Liver (tissue), 9 donors: ENCODE results near the gene CUBN. TPM values are rescaled to one million over a fixed set of nuclear protein-coding genes. Genes with fewer than 3 reads are reported as not detected.

Experiments
- DNase-seq: peaks from one replicate; pipeline ENCODE4 v3.0.0-alpha.2; 2017; ENCODE audit warnings: low spot score
- H3K27ac ChIP-seq, 2 donors: one replicate each; pipeline ENCODE4 v1.7.0; 2013; ENCODE audit warnings: inconsistent platforms in 2 of 2, low read length in 2 of 2, control low read depth in 1 of 2, low read depth in 1 of 2, mild to moderate bottlenecking in 1 of 2
- H3K27me3 ChIP-seq, 4 donors: one replicate each; pipeline versions ENCODE4 v1.6.1 to v1.7.0; 2013; ENCODE audit warnings: low read length in 3 of 4, inconsistent platforms in 1 of 4, mild to moderate bottlenecking in 1 of 4, moderate library complexity in 1 of 4; ENCODE audit not compliant: control insufficient read depth in 4 of 4, insufficient read depth in 4 of 4
- H3K36me3 ChIP-seq, 4 donors: one replicate each; pipeline versions ENCODE4 v1.6.1 to v1.7.0; 2013; ENCODE audit warnings: low read length in 3 of 4, mild to moderate bottlenecking in 3 of 4, low read depth in 1 of 4, moderate library complexity in 1 of 4; ENCODE audit not compliant: control insufficient read depth in 4 of 4, insufficient read depth in 3 of 4
- H3K4me1 ChIP-seq, 4 donors: one replicate each; pipeline versions ENCODE4 v1.6.1 to v1.7.0; 2013; ENCODE audit warnings: low read length in 3 of 4, mild to moderate bottlenecking in 3 of 4, moderate library complexity in 1 of 4; ENCODE audit not compliant: control insufficient read depth in 4 of 4, insufficient read depth in 4 of 4
- H3K4me3 ChIP-seq, 3 donors: one replicate each; pipeline versions ENCODE4 v1.6.1 to v1.7.0; 2013; ENCODE audit warnings: low read length in 3 of 3, control low read depth in 1 of 3, low read depth in 1 of 3, mild to moderate bottlenecking in 1 of 3
- H3K9ac ChIP-seq, 2 donors: one replicate each; pipeline ENCODE4 v1.7.0; 2013; ENCODE audit warnings: low read length in 2 of 2, mild to moderate bottlenecking in 2 of 2, moderate library complexity in 2 of 2, control low read depth in 1 of 2, low read depth in 1 of 2
- H3K9me3 ChIP-seq, 4 donors: one replicate each; pipeline versions ENCODE4 v1.6.1 to v1.7.0; 2013; ENCODE audit warnings: low read length in 3 of 4; ENCODE audit not compliant: control insufficient read depth in 4 of 4
- EGR1 ChIP-seq, 2 donors: IDR thresholded peaks; 2 replicates each; pipeline ENCODE4 v1.6.1; 2016 to 2018; ENCODE audit warnings: antibody characterized with exemption in 2 of 2, low read depth in 2 of 2
- FOXA1 ChIP-seq: IDR thresholded peaks from 2 replicates; pipeline ENCODE4 v1.6.1; 2016; ENCODE audit warnings: antibody characterized with exemption
- FOXA2 ChIP-seq: IDR thresholded peaks from 2 replicates; pipeline ENCODE4 v1.6.1; 2016; ENCODE audit warnings: antibody characterized with exemption
- GABPA ChIP-seq, 2 donors: IDR thresholded peaks in 1 of 2; conservative IDR thresholded peaks in 1 of 2; 2 replicates each; pipeline ENCODE4 v1.6.1; 2016; ENCODE audit warnings: antibody characterized with exemption in 2 of 2, mild to moderate bottlenecking in 1 of 2, moderate library complexity in 1 of 2
- HNF4A ChIP-seq, 2 donors: conservative IDR thresholded peaks; 2 replicates each; pipeline ENCODE4 v1.6.1; 2016; ENCODE audit warnings: antibody characterized with exemption in 2 of 2, mild to moderate bottlenecking in 2 of 2
- HNF4G ChIP-seq: IDR thresholded peaks from 2 replicates; pipeline ENCODE4 v1.6.1; 2016; ENCODE audit warnings: antibody characterized with exemption
- JUND ChIP-seq, 2 donors: IDR thresholded peaks; 2 replicates each; pipeline ENCODE4 v1.6.1; 2016; ENCODE audit warnings: antibody characterized with exemption in 2 of 2
- NR2F2 ChIP-seq: IDR thresholded peaks from 2 replicates; pipeline ENCODE4 v1.6.1; 2016; ENCODE audit warnings: antibody characterized with exemption
- RAD21 ChIP-seq, 2 donors: IDR thresholded peaks; 2 replicates each; pipeline ENCODE4 v1.6.1; 2016; ENCODE audit warnings: antibody characterized with exemption in 2 of 2, mild to moderate bottlenecking in 2 of 2
- RXRA ChIP-seq, 2 donors: IDR thresholded peaks; 2 replicates each; pipeline ENCODE4 v1.6.1; 2017 to 2018; ENCODE audit warnings: antibody characterized with exemption in 2 of 2, mild to moderate bottlenecking in 1 of 2
- TAF1 ChIP-seq: conservative IDR thresholded peaks from 2 replicates; pipeline ENCODE4 v1.6.1; 2016; ENCODE audit warnings: antibody characterized with exemption, mild to moderate bottlenecking
- YY1 ChIP-seq: IDR thresholded peaks from 2 replicates; pipeline ENCODE4 v1.6.1; 2016; ENCODE audit warnings: antibody characterized with exemption, mild to moderate bottlenecking
- WGBS: extraction: QIAGEN DNeasy Blood & Tissue Kit; methylation state at CpG from one replicate; pipeline ENCODE4 v1.1.7; 2013; 5-methylcytosine and 5-hydroxymethylcytosine counted together
- polyA plus RNA-seq, 2 donors: library from polyadenylated mRNA; stranded (reverse) in 1 of 2; unstranded in 1 of 2; fragments of 200-250 nt in 1 of 2; fragments of >200 nt in 1 of 2; fragmentation: Nextera tagmentation in 1 of 2; extraction: Ambion mirVana in 1 of 2; gene quantifications; one replicate each; pipeline versions ENCODE4 v1.2.1 to v1.2.3, GENCODE V29; 2013 to 2015
- total RNA-seq, 2 donors: library from RNA; depleted of rRNA; stranded (reverse); fragments of >200 nt; gene quantifications; one replicate each; pipeline ENCODE4 v1.2.3, GENCODE V29; 2014
- TF ChIP-seq, protein P1 (sequence below): IDR thresholded peaks from 2 replicates; pipeline ENCODE4 v1.6.1; 2016; ENCODE audit warnings: antibody characterized with exemption
- TF ChIP-seq, protein P2 (sequence below): IDR thresholded peaks from 2 replicates; pipeline ENCODE4 v1.6.1; 2016; ENCODE audit warnings: antibody characterized with exemption
- TF ChIP-seq, protein P3 (sequence below): IDR thresholded peaks from 2 replicates; pipeline ENCODE4 v1.6.1; 2016; ENCODE audit warnings: antibody characterized with exemption
- TF ChIP-seq, protein P4 (sequence below): fragments of 150-350 bp; IDR thresholded peaks from 2 replicates; pipeline ENCODE4 v1.5.1; 2017; ENCODE audit warnings: improper control_type of control experiment, low read depth, low read length; ENCODE audit not compliant: missing input control
- TF ChIP-seq, protein P5 (sequence below): IDR thresholded peaks from 2 replicates; pipeline ENCODE4 v1.6.1; 2016; ENCODE audit warnings: antibody characterized with exemption, mild to moderate bottlenecking
- donor health status: healthy.
- donor health status: healthy.
- donor health status: healthy.
- donor health status: healthy.
- donor health status: healthy.

Gene CUBN
- total and polyA plus RNA-seq, 4 donors = 0.01 to 0.67 (median 0.30) TPM

DNA sequence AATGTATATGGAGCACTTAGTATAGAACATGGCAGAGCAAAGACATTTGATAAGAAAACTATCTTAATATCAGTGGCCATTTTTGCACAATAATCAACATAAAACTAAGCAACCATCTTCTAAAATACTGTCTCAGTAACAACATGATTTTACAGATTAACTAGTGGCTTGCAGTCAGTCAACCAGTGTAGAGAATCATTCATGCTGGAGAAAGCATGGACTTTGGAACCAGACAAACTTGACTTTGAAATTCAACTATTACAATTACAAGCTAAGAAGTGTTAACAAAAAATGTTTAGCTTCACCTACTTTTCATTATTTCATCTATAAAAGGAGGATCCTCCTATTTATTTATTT lies 27.7 kb downstream of the CUBN start:
- no peak for DNase-seq

DNA sequence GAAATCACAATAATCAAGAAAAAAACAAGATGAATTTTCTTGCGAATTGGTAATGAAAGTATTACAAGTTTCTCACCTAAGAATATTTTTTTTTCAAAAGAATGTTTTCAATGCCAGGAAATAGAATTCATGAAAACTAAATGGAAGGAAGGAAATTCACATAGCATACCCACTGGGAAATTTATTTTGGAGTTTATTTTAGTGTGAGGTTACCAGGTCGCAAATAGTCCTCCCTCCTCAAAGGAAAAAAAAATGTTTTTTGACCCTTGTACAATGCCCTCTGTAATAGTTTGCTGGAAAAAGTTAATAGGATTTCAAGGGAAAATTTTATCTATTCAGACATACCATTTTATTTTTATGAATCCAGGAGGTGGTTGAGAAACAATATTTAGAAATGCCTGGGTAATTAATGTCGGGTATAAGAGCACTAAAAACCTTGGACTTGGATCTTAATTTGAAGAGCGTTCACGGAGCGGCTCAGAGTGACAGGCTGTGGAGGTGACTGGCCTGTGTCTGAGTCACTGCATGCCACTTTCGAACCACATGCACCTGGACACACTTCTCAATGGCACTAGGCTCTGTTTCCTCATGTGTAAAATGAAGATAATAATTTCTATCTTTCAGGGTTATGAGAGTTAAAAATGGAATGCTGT lies 28.2 kb downstream of the CUBN start:
- DNase-seq = no peak
- Histone ChIP-seq H3K4me1 (peaks cover 0 to 4% (median 4%) of the 10 kb centered on the region in 4 donors), H3K9me3 (no peaks in the 10 kb centered on the region), H3K36me3 (no peaks in the 10 kb centered on the region), H3K4me3 (no peak overlapping the region), H3K9ac (no peak overlapping the region), H3K27ac (peak overlapping the region in 1 of 2 donors; percentile 31), H3K27me3 (no peaks in the 10 kb centered on the region)
- TF ChIP-seq FOXA1 = no peak
- no peak for TF ChIP-seq NR2F2
- TF ChIP-seq HNF4A (conservative IDR thresholded peaks at IDR 0.05) = peak; percentile 29 to 33
- no peak for TF ChIP-seq GABPA (IDR thresholded peaks at IDR 0.05 in 1 of 2, conservative IDR thresholded peaks at IDR 0.05 in 1 of 2)
- TF ChIP-seq, protein P1, sequence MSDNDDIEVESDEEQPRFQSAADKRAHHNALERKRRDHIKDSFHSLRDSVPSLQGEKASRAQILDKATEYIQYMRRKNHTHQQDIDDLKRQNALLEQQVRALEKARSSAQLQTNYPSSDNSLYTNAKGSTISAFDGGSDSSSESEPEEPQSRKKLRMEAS = no peak
- TF ChIP-seq YY1 = no peak
- no peak for TF ChIP-seq RAD21 (IDR thresholded peaks at IDR 0.05)
- no peak for TF ChIP-seq EGR1 (IDR thresholded peaks at IDR 0.05; ENCODE audit: low read depth in 2 of 2)
- peak; percentile 2 for TF ChIP-seq HNF4G
- TF ChIP-seq RXRA (IDR thresholded peaks at IDR 0.05) = peak in 1 of 2 donors; percentile 38
- no peak for TF ChIP-seq TAF1
- TF ChIP-seq, protein P2, sequence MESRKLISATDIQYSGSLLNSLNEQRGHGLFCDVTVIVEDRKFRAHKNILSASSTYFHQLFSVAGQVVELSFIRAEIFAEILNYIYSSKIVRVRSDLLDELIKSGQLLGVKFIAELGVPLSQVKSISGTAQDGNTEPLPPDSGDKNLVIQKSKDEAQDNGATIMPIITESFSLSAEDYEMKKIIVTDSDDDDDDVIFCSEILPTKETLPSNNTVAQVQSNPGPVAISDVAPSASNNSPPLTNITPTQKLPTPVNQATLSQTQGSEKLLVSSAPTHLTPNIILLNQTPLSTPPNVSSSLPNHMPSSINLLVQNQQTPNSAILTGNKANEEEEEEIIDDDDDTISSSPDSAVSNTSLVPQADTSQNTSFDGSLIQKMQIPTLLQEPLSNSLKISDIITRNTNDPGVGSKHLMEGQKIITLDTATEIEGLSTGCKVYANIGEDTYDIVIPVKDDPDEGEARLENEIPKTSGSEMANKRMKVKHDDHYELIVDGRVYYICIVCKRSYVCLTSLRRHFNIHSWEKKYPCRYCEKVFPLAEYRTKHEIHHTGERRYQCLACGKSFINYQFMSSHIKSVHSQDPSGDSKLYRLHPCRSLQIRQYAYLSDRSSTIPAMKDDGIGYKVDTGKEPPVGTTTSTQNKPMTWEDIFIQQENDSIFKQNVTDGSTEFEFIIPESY = no peak
- peak; percentile 37 to 77 for TF ChIP-seq JUND (IDR thresholded peaks at IDR 0.05)
- TF ChIP-seq, protein P3, sequence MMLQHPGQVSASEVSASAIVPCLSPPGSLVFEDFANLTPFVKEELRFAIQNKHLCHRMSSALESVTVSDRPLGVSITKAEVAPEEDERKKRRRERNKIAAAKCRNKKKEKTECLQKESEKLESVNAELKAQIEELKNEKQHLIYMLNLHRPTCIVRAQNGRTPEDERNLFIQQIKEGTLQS = peak; percentile 34
- 41% methylated on average over 7 of the region's 7 CpGs for WGBS

More for the DNA sequence above, 27.7 kb downstream of the CUBN start:
- no peak overlapping the region for H3K4me3 ChIP-seq
- H3K36me3 ChIP-seq = no peaks in the 10 kb centered on the region
- H3K9me3 ChIP-seq = no peaks in the 10 kb centered on the region
- peak; percentile 9 for TF ChIP-seq HNF4G
- no peak for TF ChIP-seq FOXA2
- peak; percentile 21 to 45 for TF ChIP-seq HNF4A (conservative IDR thresholded peaks at IDR 0.05)
- no peak overlapping the region for H3K9ac ChIP-seq
- H3K27me3 ChIP-seq = no peaks in the 10 kb centered on the region
- H3K4me1 ChIP-seq = peaks cover 0 to 4% (median 4%) of the 10 kb centered on the region in 4 donors
- peak overlapping the region in 1 of 2 donors; percentile 31 for H3K27ac ChIP-seq

DNA sequence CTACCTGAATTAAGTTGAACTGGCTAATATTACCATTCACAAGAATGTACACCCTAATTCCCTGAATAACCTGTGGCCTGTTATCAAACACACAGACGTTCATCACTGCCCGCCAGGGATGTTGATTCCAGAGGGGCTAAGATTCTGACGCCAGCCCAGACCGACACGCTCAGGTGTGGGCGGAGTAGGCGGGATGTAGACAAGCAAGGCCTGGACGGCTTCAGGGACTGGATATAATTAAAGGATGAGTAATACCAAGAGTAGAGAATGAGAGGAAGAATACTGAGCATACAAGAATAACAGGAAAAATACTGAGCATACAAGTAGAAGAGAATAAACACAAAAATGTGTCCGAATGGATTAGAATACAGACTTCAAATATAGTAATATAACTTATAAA lies 29.0 kb downstream of the CUBN start:
- 97% methylated on average over 9 of the region's 9 CpGs for WGBS
- TF ChIP-seq NR2F2 (no peak), FOXA1 (no peak), RAD21 (IDR thresholded peaks at IDR 0.05) (no peak), TAF1 (no peak), JUND (IDR thresholded peaks at IDR 0.05) (no peak), HNF4G (no peak), YY1 (no peak), RXRA (IDR thresholded peaks at IDR 0.05) (no peak)
- TF ChIP-seq, protein P3 = no peak
- TF ChIP-seq, protein P4, sequence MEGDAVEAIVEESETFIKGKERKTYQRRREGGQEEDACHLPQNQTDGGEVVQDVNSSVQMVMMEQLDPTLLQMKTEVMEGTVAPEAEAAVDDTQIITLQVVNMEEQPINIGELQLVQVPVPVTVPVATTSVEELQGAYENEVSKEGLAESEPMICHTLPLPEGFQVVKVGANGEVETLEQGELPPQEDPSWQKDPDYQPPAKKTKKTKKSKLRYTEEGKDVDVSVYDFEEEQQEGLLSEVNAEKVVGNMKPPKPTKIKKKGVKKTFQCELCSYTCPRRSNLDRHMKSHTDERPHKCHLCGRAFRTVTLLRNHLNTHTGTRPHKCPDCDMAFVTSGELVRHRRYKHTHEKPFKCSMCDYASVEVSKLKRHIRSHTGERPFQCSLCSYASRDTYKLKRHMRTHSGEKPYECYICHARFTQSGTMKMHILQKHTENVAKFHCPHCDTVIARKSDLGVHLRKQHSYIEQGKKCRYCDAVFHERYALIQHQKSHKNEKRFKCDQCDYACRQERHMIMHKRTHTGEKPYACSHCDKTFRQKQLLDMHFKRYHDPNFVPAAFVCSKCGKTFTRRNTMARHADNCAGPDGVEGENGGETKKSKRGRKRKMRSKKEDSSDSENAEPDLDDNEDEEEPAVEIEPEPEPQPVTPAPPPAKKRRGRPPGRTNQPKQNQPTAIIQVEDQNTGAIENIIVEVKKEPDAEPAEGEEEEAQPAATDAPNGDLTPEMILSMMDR = no peak
- TF ChIP-seq, protein P5, sequence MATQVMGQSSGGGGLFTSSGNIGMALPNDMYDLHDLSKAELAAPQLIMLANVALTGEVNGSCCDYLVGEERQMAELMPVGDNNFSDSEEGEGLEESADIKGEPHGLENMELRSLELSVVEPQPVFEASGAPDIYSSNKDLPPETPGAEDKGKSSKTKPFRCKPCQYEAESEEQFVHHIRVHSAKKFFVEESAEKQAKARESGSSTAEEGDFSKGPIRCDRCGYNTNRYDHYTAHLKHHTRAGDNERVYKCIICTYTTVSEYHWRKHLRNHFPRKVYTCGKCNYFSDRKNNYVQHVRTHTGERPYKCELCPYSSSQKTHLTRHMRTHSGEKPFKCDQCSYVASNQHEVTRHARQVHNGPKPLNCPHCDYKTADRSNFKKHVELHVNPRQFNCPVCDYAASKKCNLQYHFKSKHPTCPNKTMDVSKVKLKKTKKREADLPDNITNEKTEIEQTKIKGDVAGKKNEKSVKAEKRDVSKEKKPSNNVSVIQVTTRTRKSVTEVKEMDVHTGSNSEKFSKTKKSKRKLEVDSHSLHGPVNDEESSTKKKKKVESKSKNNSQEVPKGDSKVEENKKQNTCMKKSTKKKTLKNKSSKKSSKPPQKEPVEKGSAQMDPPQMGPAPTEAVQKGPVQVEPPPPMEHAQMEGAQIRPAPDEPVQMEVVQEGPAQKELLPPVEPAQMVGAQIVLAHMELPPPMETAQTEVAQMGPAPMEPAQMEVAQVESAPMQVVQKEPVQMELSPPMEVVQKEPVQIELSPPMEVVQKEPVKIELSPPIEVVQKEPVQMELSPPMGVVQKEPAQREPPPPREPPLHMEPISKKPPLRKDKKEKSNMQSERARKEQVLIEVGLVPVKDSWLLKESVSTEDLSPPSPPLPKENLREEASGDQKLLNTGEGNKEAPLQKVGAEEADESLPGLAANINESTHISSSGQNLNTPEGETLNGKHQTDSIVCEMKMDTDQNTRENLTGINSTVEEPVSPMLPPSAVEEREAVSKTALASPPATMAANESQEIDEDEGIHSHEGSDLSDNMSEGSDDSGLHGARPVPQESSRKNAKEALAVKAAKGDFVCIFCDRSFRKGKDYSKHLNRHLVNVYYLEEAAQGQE = no peak
- DNase-seq = no peak
- H3K4me3 ChIP-seq = no peak overlapping the region
- H3K4me1 ChIP-seq = peaks cover 0 to 4% (median 4%) of the 10 kb centered on the region in 4 donors
- no peaks in the 10 kb centered on the region for H3K36me3 ChIP-seq
- H3K27ac ChIP-seq = no peak overlapping the region
- no peak overlapping the region for H3K9ac ChIP-seq
- H3K9me3 ChIP-seq = no peaks in the 10 kb centered on the region
- H3K27me3 ChIP-seq = no peaks in the 10 kb centered on the region
